NCI-H2107 (cell line): Measurements from ENCODE around the gene KRTAP10-1.
A peak's percentile ranks its signal among the peaks of the same experiment; 100 is the strongest.
"Not testable (repeated sequence)": the region's sequence is repeated elsewhere in the genome, so short reads cannot be mapped to it uniquely, and the experiment has no call there.

Experiments used
- DNase-seq: peaks from one replicate; lab custom pipeline; 2025; lab: John Stamatoyannopoulos, UW

KRTAP10-1 gene

DNA sequence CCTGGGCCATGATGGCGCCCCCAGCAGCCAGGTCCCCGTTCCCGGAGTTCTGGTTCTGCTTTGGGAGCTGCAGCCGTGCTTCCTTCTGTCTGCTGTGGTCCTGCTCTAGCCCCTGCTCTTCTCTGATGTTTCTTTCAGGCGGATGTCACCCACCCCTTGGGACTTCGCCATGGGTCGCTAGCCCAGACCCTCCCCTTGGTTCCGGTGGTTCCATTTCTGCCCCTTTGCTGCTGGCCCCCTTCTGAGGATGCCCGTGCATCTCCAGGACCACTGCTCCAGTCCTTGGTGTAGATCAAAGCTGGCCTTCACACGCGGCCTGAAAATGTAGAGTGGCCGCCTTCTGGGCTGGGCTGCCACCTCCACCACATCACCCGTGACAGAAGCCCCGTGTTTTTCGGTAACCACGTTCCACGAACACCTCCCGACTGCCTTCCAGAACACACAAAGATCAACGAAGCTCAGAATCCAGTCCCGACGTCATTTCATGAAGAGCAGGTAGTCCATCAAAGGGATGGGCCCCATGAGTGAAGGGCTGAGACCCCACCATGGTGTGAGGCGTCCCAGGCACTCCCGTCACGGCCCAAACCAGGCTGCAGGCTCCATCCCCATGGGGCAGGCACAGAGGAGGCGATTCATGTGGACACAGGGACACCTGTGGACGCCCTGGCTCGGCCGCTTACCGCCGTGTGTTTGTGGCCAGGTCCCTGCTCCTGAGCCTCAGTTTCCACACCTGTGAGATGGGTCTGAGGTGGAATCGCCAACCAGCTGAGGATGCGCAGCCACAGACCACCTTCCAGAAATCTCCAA is 24.4 kb downstream of the KRTAP10-1 start:
- DNase-seq: no peak

DNA sequence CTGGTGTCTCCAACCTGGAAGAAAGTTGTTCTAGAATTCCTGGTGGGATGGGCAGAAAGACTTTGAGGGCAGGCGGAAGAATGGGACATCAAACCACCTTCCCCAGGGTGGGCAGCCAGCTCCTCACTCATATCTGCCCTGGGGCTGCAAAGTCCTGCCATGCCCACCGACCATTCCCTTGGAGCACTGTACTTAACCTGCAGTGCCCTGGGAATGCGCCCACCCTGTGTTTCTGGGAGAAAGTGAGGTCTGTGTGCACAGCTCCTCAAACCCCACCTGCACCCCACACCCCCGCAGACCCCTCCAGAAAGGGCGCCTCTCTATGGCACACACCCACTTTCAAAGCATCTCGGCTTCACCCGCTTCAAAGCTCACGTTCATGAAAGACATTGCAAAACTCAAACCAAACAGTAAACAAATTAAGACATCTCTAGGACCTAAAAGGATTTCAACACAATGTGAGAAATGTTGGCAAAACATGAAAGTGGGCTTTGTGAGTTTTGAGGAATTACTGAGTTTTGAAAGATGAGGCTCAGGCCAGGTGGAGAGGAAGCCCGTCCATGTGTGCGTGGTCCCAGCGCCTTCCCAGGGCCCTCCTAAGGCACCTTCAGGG is 25.1 kb downstream of the KRTAP10-1 start:
- DNase-seq: no peak

DNA sequence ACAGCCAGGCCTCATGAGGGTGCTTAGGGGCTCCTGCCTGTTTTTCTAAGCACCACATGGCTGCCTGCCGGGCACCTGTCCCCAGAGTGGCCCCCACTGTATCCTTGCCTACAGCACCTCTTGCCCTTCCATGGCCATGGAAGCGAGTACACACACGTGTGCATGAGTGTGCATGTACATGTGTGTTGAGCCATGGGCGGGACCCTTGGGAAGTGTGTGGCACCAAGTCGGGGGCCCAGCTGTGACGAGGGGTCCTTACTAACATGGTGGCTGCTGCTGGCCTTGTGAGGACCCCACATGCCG is 25.8 kb downstream of the KRTAP10-1 start:
- no peak for DNase-seq

GRCh38 chr21:44513389-44514217 is 26.4 kb downstream of the KRTAP10-1 start:
- DNase-seq: peak; percentile 92

- DNase-seq: no peak
Measured at GRCh38 chr21:44512496-44513388, 27.3 kb downstream of the KRTAP10-1 start.

GRCh38 chr21:44511938-44512275 is 28.1 kb downstream of the KRTAP10-1 start:
- DNase-seq: no peak

DNA sequence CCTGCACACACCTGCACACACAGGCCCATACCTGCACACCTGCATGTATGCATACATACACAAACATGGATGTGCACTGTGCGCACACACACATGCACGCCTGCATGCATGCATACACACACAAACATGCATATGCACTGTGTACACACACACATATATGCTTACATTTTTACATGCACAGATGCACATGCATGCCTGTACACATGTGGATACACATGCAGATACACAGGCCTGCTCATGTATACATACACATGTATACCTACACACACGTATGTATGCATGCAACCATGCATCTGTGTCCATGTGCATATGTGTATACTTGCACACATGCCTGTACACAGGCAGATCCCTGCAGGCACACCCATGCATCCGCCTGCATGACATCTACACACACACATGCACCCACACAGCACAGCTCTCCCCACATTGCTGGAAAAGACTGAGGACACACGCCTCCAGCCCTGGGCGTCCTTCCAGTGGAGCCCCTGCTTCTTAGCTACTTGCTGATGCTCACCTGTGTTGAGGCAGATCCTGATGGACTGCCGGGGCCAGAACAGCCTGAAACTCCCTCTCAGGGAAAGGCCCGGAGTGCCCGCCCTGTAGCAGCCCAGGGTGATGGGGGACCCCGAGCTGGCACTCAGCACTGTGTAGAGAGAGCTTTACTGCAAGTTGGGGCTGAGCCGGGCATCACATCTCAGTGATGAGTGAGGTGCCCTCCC is 28.6 kb downstream of the KRTAP10-1 start:
- no peak for DNase-seq

- peak; percentile 67 for DNase-seq
Measured at GRCh38 chr21:44510508-44511218, 29.3 kb downstream of the KRTAP10-1 start.

DNA sequence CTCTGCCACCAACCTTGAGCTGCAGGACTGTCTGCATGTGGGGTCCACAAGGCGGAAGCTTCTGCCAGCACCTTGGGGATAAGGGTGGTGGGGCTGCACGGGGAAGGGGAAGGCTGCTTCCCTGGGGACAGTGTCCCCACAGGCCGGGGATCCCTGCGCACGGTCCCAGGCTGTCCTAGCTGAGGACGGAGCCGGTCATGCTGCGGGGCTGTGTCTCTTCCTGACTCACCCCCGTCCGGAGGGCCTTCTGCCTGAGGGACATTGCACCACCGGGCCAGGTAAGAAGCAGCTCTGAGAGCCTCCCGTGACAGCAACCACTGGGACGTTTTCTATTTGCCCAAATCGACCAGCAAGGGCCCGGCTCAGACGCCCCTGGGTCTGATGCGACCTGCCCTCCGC is 29.9 kb downstream of the KRTAP10-1 start:
- DNase-seq: no peak

DNA sequence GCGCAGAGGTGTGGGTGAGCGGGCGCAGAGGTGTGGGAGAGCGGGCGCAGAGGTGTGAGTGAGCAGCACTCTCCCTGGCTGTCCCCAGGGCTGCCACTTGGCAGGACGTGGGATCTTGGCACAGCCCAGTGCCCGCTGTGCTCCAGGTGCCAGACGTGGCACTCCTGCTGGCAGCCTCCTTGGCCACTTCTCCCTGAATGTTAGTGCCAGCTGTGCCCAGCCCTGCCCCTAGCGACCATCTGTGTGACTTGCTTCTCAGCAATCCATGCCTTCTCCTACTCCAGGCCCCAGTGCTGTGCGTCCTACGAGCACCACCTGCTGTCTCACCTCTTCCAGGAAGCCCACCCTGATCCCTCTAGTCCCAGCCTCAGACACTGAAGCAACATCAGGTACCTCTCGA is 30.5 kb downstream of the KRTAP10-1 start:
- DNase-seq: peak; percentile 66

DNA sequence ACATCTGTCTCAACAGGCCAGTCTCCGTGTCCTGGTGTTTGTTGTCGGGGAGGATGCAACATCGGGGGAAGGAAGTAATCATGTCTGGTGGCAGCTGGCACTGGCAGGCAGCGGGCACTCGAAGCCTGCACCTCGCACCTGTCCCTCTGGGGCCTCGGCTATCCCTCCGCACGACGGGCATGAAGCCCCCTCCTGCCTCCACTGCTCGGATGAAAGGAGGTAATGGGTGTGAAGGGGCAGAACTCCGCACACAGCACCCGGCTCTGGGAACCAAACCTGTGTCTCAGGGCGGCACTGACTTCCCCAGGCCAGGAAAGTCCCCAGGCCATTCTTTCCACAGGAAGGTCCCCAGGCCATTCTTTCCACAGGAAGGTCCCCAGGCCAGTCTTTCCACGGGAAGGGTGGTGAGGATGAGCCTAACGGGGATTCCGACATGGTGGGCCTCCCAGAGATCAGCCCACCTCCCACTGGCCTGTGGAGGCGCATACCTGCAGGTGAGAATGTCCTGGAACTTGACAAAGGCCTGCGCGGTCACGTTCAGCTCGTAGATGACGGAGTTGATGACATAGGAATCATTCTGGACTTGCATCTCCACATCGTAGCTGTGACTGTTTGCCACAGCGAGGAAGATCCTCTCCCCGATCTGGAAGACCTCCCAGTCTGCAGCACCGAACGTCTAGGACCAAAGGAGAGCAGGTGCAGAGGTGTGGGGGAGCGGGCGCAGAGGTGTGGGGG is 31.1 kb downstream of the KRTAP10-1 start:
- DNase-seq: no peak

DNA sequence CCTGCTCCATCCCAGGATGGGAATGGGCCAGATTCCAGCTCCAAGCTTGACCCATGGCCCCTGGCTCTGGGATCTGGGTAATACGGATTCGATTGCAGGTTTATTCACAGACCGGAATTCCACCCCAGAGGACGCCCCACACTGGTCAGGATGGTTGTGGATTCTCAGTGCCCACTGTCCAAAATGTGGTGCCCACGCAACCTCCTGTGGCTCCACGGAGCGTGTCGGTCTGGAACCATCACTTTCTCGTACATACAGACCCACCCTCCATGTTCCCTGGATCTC is 31.6 kb downstream of the KRTAP10-1 start:
- DNase-seq: no peak

DNA sequence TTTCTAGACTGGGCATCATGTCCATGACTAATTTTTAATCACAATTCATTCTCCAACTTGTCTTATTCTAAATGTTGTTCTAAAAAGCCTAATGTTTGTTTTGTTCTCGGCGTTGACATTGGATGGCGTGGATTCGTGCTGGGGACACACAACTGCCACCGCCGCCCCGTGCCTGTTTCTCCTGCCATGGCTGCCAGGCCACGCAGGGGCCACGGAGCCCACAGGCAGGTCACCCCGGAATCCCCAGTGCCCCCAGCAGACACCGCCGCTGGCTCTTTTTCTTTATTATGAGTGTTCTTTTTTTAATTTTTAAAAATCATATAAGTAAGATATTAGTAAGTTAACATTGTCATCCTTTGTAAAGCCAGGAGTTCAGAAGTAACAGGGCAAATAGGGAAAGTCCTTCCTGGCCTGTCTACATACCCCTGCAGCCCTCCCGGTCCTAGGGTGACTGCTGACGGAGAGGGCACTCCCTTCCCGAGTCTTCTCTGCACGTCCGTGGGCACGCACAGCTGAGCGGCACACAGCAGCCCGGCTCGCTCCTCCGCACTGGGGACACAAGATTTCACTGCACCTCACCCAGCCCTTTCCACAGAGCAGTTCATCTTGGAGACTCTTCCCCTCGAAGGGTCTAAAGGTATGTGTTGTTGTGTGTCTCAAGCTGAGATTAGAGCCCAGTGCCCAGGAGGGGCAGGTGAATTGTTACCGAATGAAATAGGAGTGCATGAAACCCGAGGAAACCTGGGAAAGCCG is 32.1 kb downstream of the KRTAP10-1 start:
- no peak for DNase-seq

- DNase-seq: no peak
Measured at GRCh38 chr21:44506279-44507255, 33.4 kb downstream of the KRTAP10-1 start.

DNA sequence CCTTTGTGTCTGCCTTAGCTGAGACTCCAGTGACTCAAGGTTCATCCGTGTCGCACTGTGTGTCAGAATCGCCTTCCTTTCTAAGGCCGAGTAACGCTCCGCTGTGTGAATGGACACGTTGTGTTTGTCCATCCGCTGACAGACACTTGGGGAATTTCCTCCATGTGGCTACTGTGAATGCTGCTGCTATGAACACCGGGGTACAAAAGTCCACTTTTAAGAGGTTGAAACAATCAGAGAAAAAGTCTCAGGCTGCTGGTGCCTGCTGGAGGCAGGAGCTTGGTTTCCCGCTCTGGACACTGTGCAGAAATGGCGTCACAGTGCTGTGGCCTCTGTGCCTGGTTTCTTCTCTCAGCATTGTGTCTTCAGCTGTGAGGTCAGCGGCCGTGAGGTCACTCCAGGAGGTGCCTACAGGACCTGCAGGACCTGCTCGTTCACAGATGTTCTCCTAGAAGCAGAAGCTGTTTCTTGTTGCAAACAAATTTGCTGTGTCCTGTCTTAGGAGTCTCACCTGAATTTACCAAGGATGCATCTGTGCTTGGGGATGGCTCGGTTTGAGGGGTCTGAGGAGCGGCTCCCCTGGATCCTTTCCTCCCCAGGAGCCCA is 34.2 kb downstream of the KRTAP10-1 start:
- DNase-seq: no peak

DNA sequence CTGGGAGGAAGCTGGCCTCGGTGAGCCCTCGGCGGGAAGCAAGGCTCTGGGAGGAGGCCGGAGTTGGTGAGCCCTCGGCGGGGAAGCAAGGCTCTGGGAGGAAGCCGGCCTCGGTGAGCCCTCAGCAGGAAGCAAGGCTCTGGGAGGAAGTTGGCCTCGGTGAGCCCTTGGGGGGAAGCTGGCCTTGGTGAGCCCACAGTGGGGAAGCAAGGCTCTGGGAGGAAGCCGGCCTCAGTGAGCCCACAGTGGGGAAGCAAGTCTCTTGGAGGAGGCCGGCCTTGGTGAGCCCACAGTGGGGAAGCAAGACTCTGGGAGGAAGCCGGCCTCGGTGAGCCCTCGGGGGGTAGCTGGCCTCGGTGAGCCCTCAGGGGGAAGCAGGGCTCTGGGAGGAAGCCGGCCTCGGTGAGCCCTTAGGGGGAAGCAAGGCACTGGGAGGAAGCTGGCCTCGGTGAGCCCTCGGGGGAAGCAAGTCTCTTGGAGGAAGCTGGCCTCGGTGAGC is 36.0 kb downstream of the KRTAP10-1 start:
- DNase-seq: no peak

DNA sequence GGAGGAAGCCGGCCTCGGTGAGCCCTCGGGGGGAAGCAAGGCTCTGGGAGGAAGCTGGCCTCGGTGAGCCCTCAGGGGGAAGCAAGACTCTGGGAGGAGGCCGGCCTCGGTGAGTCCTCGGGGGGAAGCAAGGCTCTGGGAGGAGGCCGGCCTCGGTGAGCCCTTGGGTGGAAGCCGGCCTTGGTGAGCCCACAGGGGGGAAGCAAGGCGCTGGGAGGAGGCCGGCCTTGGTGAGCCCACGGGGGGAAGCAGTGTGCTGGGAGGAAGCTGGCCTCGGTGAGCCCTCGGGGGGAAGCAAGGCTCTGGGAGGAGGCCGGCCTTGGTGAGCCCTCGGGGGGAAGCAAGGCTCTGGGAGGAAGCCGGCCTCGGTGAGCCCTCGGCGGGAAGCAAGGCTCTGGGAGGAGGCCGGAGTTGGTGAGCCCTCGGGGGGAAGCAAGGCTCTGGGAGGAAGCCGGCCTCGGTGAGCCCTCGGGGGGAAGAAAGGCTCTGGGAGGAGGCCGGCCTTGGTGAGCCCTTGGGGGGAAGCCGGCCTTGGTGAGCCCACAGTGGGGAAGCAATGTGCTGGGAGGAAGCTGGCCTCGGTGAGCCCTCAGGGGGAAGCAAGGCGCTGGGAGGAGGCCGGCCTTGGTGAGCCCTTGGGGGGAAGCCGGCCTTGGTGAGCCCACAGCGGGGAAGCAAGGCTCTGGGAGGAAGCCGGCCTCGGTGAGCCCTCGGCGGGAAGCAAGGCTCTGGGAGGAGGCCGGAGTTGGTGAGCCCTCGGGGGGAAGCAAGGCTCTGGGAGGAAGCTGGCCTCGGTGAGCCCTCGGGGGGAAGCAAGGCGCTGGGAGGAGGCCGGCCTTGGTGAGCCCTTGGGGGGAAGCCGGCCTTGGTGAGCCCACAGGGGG is 36.7 kb downstream of the KRTAP10-1 start:
- not testable (repeated sequence) for DNase-seq
